GM12875 (cell line): ENCODE data around the gene ZBTB20.

Experiments used
- H3K4me3 ChIP-seq: one replicate; pipeline ENCODE4 v1.5.1; 2011; ENCODE audit warnings: low read depth, low read length, control low read depth
- TF ChIP-seq, protein P1 (sequence below): IDR thresholded peaks from 2 replicates; pipeline ENCODE4 v1.5.1; 2011; ENCODE audit warnings: low read depth, mild to moderate bottlenecking, control low read depth, inconsistent platforms, low read length, moderate library complexity, borderline replicate concordance; ENCODE audit not compliant: insufficient read depth

Gene ZBTB20

GRCh38 chr3:114790752-114791151 lies 356.3 kb downstream of the ZBTB20 start:
- no peak overlapping the region for H3K4me3 ChIP-seq

DNA sequence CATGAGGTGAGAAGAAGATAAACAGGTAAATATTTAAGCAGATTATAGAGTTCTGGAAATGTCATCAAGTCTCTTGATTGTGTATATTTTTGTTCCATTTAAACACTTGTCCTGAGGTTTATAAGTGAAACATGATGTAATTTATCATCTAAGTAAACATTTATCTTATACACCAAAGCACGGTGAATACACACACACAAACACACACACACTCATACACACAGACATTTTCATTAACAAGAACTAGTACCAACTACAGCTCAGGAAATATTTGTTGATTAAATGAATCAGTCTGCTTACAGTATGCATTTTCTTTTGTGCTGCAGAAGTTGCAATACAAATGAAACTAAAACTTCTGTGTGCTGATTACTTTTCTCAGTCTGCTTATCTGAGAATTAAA lies 357.3 kb downstream of the ZBTB20 start:
- no peak overlapping the region for H3K4me3 ChIP-seq
- TF ChIP-seq, protein P1, sequence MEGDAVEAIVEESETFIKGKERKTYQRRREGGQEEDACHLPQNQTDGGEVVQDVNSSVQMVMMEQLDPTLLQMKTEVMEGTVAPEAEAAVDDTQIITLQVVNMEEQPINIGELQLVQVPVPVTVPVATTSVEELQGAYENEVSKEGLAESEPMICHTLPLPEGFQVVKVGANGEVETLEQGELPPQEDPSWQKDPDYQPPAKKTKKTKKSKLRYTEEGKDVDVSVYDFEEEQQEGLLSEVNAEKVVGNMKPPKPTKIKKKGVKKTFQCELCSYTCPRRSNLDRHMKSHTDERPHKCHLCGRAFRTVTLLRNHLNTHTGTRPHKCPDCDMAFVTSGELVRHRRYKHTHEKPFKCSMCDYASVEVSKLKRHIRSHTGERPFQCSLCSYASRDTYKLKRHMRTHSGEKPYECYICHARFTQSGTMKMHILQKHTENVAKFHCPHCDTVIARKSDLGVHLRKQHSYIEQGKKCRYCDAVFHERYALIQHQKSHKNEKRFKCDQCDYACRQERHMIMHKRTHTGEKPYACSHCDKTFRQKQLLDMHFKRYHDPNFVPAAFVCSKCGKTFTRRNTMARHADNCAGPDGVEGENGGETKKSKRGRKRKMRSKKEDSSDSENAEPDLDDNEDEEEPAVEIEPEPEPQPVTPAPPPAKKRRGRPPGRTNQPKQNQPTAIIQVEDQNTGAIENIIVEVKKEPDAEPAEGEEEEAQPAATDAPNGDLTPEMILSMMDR: no peak

More at GRCh38 chr3:114790752-114791151, 356.3 kb downstream of the ZBTB20 start:
- TF ChIP-seq, protein P1: no peak

DNA sequence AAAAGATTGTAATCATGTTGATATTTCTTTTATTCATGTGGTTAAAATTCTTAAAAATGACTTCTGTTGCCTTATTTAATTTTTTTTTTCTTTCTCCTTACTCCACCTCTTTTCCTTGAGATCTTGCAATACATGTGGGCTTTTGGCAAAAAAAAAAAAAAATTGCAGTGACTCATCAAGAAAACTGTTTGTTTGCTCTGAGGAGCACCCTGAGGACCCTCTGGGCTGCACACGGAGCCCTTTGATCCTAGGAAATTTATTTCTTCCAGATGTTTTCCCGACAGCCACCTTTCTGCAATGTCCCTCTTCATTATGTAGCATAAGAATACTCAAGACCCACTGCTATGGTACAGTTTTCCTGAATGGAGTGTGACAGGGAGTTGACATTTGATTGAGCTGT lies 371.7 kb downstream of the ZBTB20 start:
- H3K4me3 ChIP-seq: no peak overlapping the region
- TF ChIP-seq, protein P1: no peak

DNA sequence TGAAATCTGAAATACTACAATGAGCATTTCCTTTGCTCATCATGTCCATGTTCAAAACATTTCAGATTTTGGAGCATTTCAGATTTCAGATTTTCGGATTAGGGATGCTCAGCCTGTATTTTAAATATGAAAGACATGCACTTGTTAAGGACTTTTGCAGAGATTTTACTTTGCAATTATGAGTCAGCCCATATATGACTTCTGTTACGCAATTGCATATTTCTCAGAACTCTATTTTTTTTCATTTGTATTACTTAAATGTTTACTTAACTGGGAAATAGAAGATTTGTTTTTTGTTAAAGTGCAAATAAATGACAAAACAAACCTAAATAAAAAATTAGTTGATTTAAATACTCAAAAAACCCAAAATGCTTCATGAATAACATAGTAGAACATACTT lies 376.2 kb downstream of the ZBTB20 start:
- TF ChIP-seq, protein P1: no peak
- H3K4me3 ChIP-seq: no peak overlapping the region

GRCh38 chr3:114764056-114764492 lies 383.0 kb downstream of the ZBTB20 start:
- TF ChIP-seq, protein P1: no peak
- no peak overlapping the region for H3K4me3 ChIP-seq

DNA sequence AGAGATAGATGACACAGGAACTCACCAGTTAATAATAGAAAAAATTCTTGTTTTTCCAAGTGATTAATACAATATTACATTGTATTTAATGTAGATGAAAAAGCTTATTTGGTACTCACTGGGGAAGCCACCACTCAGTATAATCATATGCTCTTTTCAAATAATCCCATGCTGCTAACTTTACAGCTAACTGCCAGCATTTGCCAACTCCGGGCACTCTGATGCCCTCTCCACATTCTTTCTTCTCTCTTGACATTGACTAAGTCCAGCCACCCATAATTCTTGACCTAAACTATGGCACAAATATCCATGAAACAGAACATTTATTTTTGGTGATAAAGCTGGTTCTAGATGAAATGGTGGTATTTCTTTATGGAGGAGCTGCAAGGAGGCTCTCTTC lies 384.9 kb downstream of the ZBTB20 start:
- TF ChIP-seq, protein P1: no peak
- no peak overlapping the region for H3K4me3 ChIP-seq

- TF ChIP-seq, protein P1: no peak
- no peak overlapping the region for H3K4me3 ChIP-seq
Measured at GRCh38 chr3:114760679-114761078, 386.4 kb downstream of the ZBTB20 start.
